ENCODE results near the gene STIM1. TPM values are rescaled to one million over a fixed set of nuclear protein-coding genes. Genes with fewer than 3 reads are reported as not detected.
A peak's percentile ranks its signal among the peaks of the same experiment; 100 is the strongest.
"Not testable (repeated sequence)": the region's sequence is repeated elsewhere in the genome, so short reads cannot be mapped to it uniquely, and the experiment has no call there.

The STIM1 gene
- total RNA-seq, 4 donors from 2014 or later: 50.1 to 112 (median 63.3) TPM

GRCh38 chr11:3892156-3892555, 36.7 kb downstream of the STIM1 start:
- Histone ChIP-seq H3K27me3 (no peaks in the 10 kb centered on the region), H3K4me1 (peaks cover 11 to 51% (median 19%) of the 10 kb centered on the region in 3 donors), H3K36me3 (peaks cover 0 to 9% (median 0%) of the 10 kb centered on the region in 3 donors), H3K27ac (no peak overlapping the region), H3K9me3 (no peaks in the 10 kb centered on the region), H3K4me3 (no peak overlapping the region)
- no peak for DNase-seq
- intact Hi-C loops (cut with DNase I): no loop called here
- no peak for TF ChIP-seq POLR2A (IDR thresholded peaks at IDR 0.05)
- no peak for TF ChIP-seq CTCF (IDR thresholded peaks at IDR 0.05)
- 94% methylated on average over 2 of the region's 2 CpGs for WGBS, 2 donors

GRCh38 chr11:3893311-3893710, 37.8 kb downstream of the STIM1 start:
- Histone ChIP-seq H3K36me3 (peaks cover 0 to 9% (median 0%) of the 10 kb centered on the region in 3 donors), H3K9me3 (no peaks in the 10 kb centered on the region), H3K27ac (peak overlapping the region in 1 of 4 donors; percentile 53), H3K27me3 (no peaks in the 10 kb centered on the region), H3K4me3 (no peak overlapping the region), H3K4me1 (peaks cover 11 to 48% (median 19%) of the 10 kb centered on the region in 3 donors)
- DNase-seq: no peak
- intact Hi-C loops (cut with DNase I): no loop called here
- TF ChIP-seq CTCF (IDR thresholded peaks at IDR 0.05) (no peak), POLR2A (IDR thresholded peaks at IDR 0.05) (no peak)
- 87 to 97% methylated on average over 2 of the region's 2 CpGs for WGBS, 2 donors

GRCh38 chr11:3894128-3894731, 38.8 kb downstream of the STIM1 start:
- TF ChIP-seq CTCF (IDR thresholded peaks at IDR 0.05): no peak
- TF ChIP-seq POLR2A (IDR thresholded peaks at IDR 0.05): no peak
- intact Hi-C loops (cut with DNase I): no loop called here
- Histone ChIP-seq H3K36me3 (peaks cover 0 to 9% (median 0%) of the 10 kb centered on the region in 3 donors), H3K27ac (peak overlapping the region; percentile 24 to 53 (median 38)), H3K27me3 (no peaks in the 10 kb centered on the region), H3K4me1 (peaks cover 11 to 44% (median 19%) of the 10 kb centered on the region in 3 donors), H3K4me3 (no peak overlapping the region), H3K9me3 (no peaks in the 10 kb centered on the region)
- 60 to 65% methylated on average over 4 to 5 of the region's 5 CpGs for WGBS, 2 donors
- peak; percentile 23 for DNase-seq

GRCh38 chr11:3896644-3897043, 41.2 kb downstream of the STIM1 start:
- no peaks in the 10 kb centered on the region for H3K9me3 ChIP-seq
- no peak for DNase-seq
- H3K4me1 ChIP-seq: peaks cover 11 to 51% (median 19%) of the 10 kb centered on the region in 3 donors
- intact Hi-C loops (cut with DNase I): no loop called here
- H3K36me3 ChIP-seq: peaks cover 0 to 9% (median 0%) of the 10 kb centered on the region in 3 donors
- H3K27ac ChIP-seq: no peak overlapping the region
- no peak for TF ChIP-seq CTCF (IDR thresholded peaks at IDR 0.05)
- TF ChIP-seq POLR2A (IDR thresholded peaks at IDR 0.05): no peak
- no peaks in the 10 kb centered on the region for H3K27me3 ChIP-seq
- WGBS, 2 donors: 90 to 100% methylated on average over 2 of the region's 2 CpGs
- H3K4me3 ChIP-seq: no peak overlapping the region

GRCh38 chr11:3900230-3900629, 44.8 kb downstream of the STIM1 start:
- DNase-seq; H3K27ac ChIP-seq; H3K4me3 ChIP-seq; intact Hi-C loops (cut with DNase I); H3K9me3 ChIP-seq; H3K27me3 ChIP-seq; H3K36me3 ChIP-seq: not testable (repeated sequence)
- 81 to 92% methylated on average over 14 to 15 of the region's 19 CpGs for WGBS, 2 donors
- H3K4me1 ChIP-seq: peaks cover 20 to 61% (median 25%) of the 10 kb centered on the region in 3 donors
